ENCODE data around the gene VAMP8. TPM values are rescaled to one million over a fixed set of nuclear protein-coding genes. Genes with fewer than 3 reads are reported as not detected.
"Not testable (repeated sequence)": the region's sequence is repeated elsewhere in the genome, so short reads cannot be mapped to it uniquely, and the experiment has no call there.

The VAMP8 gene
- total RNA-seq (2014; rRNA removed; shearing (Covaris generic)), result 2.6 and 5.1 TPM in 2 replicates
- polyA plus RNA-seq (2015; cell fraction: cytosol; rRNA removed), result 5.5 and 8.9 TPM in 2 replicates
- polyA plus RNA-seq (2015; cell fraction: nucleus; rRNA removed), result 1.3 and 2.1 TPM in 2 replicates

- DNase-seq (ENCODE audit: low read depth), result no peak
These were observed at the start of gene VAMP8 for GRCh38 chr2:85577386-85578242. TSS of gene VAMP8 (plus strand) at chr2:85577586. CDS start at chr2:85577647, 61 bp downstream.

- DNase-seq (ENCODE audit: low read depth), result no peak
These were observed 49.6 kb upstream of the VAMP8 start for GRCh38 chr2:85527787-85528186.

GRCh38 chr2:85528355-85528754 is 49.0 kb upstream of the VAMP8 start:
- no peak for DNase-seq (ENCODE audit: low read depth)

DNA sequence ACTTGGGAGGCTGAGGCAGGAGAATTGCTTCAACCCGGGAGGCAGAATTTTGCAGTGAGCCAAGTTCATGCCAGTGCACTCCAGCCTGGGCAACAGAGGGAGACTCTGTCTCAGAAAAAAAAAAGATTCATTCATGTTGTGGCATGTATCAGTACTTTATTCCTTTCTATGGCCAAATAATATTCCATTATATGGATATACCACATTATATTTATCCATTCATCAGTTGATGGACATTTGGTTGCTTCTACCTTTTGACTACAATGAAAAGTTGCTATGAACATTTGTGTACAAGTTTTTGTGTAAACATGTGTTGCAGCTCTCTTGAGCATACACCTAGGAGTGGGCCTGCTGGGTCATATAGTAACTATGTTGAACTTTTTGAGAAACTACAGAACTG is 47.6 kb upstream of the VAMP8 start:
- DNase-seq (ENCODE audit: low read depth), result no peak

DNA sequence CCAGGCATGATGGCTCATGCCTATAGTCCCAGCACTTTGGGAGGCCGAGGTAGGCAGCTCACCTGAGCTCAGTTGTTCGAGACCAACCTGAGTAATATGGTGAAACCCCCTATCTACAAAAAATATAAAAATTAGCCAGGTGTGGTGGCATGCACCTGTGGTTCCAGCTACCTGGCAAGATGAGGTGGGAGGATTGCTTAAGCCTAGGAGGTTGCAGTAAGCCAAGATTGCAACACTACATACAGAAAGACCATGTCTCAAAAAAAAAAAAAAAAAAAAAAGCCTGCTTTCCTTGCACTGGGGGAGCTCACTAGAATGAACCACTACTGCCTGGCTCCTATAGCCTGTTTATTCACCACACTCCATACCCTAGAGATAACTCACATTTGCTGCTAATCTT is 45.8 kb upstream of the VAMP8 start:
- no peak for DNase-seq (ENCODE audit: low read depth)

DNA sequence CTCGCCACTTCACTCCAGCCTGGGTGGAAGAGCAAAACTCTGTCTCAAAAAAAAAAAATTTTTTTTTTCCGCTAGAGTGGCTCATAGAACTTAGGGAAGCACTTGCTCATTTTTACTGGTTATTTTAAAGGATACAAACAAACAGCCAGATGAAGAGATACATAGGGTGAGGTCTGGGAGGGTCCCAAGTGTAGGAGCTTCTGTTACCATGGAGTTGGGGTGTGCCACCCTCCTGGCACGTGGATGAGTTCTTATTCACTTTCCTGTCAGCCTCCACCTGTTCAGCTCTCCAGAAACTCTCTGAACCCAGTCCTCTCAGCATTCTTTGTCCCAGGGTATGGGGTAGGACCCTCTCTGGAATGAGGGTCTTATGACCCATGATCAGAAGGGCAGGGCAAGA is 43.3 kb upstream of the VAMP8 start:
- DNase-seq (ENCODE audit: low read depth), result no peak

DNA sequence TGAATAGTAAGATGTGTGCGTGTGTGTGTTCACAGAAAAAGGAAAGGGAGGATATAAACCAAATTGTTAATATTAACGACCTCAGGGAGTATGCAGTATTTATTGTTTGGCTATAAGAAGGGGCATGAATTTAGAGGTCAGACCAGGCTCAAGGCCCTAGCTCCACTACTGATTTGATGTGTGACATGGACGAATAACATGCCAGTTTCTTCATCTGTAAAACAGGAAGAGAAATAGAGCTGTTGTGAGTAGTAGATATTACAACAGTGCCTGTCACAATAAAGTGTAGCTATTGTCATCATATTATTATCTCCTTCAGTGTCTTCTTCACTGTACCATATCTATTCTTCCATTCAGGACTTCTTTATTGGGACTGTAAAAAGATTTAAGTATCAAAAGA is 42.5 kb upstream of the VAMP8 start:
- DNase-seq (ENCODE audit: low read depth), result no peak

DNA sequence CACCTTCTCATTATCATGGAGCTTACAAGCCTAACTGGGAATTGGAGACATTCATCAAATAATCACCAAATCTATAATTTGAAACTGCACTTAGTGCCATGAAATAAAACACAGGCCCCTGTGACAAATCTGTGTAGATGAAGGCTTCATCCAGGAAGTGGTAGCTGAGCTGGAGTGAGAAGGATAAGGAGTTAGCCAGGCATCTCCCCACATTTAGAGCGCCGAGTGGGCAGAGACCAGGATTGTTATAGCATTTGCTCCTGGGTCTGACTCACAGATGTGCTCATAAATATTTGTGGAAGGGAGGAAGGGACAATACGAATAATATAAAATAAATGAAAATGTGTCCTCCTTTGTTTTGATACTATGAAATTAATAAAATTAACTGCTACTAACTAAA is 40.9 kb upstream of the VAMP8 start:
- DNase-seq (ENCODE audit: low read depth), result peak; percentile 63

DNA sequence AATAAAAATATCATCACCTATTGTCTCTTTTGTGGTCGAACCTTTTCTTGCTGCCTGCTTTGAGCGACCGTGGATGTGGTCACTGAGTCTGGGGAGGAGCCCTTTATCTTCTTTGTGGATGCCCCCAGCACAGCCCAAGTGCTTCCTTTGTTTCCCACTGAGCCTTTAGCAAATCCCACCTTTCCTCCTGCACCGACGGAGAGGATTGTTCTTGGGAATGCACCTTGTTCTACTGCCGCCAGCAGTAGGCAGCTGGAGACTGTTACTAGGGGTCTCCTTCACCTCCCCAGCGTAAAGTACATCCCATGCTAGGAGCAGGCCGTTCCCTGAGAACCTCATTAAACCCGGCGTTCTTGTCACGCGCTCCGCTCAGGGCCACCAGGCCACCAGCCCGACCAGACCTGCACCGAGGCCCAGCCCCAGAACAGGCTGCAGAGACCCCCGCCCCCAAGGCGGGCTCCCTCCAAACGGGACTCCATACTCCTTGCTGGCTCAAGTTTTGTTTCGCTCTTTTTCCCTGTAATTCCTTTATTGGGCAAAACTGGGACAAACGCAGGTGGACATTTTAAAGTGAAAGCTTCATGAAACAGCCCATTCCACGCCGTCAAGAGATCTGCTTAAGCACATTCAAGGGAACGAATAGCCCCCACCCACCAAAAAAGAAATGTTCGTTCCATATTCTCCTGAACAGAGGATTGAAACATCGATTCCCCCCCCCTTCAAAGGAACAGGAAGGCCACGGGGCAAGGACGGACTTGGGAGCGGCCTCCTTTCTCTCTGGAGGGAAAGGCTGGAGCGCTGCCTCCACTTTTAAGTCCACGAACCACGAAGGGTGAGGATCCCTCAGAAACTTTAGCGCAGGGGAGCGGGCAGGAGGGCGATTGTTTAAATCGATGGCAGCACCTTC is 39.5 kb upstream of the VAMP8 start:
- DNase-seq (ENCODE audit: low read depth), result peak; percentile 52

DNA sequence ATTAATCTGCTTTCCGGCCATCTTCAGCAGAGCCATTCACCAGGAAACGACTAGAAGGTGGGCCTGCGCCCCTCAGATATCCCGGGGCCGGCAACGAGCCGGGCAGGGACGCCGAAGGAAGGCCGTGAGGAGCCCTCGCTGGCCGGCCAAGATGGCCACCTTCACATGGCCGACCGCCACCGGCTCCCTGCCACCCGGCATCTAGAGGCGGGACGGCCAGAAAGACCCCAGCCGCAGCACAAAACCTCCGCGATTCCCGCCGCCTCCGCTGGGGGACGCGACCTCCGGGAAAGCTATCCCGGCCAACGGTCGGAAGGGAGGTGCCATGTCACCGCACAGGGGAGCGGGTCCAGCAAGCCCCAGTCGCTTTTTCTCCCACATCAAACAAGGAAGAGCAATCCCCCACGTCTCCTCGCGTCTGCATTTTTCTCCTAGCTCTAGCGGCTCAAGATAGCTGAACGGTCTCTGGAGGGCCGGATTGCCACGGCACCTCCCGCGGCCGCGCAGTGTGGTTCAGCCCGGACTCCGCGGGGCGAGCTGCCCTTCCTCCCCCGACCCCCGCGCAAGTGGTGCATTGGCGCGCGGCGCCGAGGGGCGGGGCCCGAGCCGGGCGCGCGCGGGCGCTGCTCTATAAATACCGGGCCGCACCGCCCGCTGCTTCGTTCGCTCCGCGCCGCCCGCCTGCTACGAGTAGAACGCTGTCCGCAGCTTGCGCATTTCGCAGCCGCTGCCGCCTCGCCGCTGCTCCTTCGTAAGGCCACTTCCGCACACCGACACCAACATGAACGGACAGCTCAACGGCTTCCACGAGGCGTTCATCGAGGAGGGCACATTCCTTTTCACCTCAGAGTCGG is 38.7 kb upstream of the VAMP8 start, which contains the start of gene MAT2A:
MAT2A (plus strand) TSS at position 662 of the 854 bp plus-strand sequence; CDS start at position 782, 120 bp downstream.
- DNase-seq (ENCODE audit: low read depth), result peak; percentile 93

- peak; percentile 74 for DNase-seq (ENCODE audit: low read depth)
These were observed 37.8 kb upstream of the VAMP8 start for GRCh38 chr2:85539361-85540132.

DNA sequence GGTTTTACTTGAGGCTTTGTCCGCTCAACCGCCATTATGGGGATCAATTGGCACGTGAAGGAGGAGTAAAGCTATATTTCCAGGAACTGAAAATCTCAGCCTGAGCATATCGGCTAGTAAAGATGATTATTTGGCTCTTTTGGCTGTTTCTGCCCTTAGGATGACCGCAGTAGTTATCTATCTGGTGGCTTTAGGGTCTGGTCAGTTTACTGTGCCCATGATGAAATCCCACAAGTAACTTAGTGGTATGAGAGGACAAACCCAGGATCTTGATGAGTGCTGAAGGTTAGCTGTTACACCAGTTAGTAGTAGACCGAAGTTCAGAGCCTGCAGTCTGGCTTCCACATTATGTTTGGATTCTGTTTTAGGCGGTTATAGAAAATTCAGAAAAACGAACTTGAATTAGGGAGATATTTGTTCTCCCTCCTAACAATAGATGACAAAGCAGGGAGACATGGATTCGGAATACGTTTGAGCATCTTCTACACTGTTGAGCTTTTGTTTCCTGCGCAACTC is 37.2 kb upstream of the VAMP8 start:
- DNase-seq (ENCODE audit: low read depth), result peak; percentile 38

GRCh38 chr2:85541262-85541661 is 36.1 kb upstream of the VAMP8 start:
- DNase-seq (ENCODE audit: low read depth), result no peak

DNA sequence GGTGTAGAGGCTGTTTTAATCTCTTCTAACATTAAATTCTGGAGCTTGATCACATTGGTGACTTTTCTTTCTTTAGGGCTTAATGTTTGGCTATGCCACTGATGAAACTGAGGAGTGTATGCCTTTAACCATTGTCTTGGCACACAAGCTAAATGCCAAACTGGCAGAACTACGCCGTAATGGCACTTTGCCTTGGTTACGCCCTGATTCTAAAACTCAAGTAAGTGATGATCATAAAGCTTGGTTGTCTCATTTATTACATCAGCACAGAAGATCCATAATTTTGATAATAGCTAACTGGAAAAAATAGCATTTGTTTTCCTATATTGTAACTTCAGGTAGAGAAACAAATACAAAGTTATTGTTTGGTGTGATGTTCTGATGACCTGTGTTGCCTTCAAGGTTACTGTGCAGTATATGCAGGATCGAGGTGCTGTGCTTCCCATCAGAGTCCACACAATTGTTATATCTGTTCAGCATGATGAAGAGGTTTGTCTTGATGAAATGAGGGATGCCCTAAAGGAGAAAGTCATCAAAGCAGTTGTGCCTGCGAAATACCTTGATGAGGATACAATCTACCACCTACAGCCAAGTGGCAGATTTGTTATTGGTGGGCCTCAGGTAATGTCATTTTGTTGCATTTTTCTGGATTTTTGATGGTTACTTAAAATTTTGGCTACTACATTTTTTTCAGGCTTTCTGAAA is 35.5 kb upstream of the VAMP8 start:
- DNase-seq (ENCODE audit: low read depth), result no peak

- no peak for DNase-seq (ENCODE audit: low read depth)
These were observed 34.6 kb upstream of the VAMP8 start for GRCh38 chr2:85542777-85543176.

DNA sequence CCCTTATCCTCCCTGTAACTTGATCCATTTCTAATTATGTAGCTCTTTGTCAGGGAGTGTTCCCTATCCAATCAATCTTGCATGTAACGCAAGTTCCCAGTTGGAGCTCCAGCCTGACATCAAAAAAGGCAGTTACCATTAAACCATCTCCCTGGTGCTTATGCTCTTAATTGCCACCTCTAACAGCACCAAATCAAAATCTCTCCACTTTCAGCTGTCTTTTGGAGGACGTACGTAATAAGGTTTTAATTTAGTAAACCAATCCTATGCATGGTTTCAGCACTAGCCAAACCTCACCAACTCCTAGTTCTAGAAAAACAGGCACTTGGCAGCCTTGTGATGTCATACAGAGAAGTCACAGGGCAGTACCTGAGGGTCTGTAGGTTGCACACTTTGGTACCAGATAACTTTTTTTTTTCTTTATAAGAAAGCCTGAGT is 33.1 kb upstream of the VAMP8 start:
- not testable (repeated sequence) for DNase-seq (ENCODE audit: low read depth)

DNA sequence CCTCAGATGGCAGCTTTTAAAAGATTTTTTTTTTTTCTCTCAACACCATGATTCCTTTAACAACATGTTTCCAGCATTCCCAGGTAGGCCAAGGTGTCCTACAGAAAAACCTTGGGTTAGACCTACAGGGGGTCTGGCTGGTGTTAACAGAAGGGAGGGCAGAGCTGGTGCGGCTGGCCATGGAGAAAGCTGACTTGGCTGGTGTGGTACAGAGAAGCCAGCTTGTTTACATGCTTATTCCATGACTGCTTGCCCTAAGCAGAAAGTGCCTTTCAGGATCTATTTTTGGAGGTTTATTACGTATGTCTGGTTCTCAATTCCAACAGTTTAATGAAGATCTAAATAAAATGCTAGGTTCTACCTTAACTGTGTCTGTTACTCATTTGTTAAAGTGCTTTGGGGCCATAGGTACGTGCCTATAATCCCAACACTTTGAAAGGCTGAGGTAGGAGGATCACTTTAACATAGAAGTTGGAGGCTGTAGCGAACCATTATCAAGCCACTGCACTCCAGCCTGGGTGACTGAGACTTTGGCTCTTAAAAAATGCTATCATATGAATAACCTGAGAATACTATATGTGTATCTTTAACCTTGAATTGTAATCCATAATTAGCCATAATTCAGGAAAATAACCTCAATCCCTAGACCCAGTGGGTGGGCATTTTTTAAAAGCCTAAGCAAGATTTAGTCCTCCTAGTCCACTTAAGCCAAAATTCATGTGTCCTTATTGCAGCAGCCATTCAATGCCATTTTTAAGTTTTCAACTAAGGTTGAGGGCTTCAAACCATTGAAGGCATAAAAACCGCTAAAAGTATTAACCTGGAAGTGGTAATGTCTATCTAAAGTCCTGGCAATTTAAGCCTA is 32.2 kb upstream of the VAMP8 start:
- DNase-seq (ENCODE audit: low read depth), result not testable (repeated sequence)

GRCh38 chr2:85545780-85546240 is 31.6 kb upstream of the VAMP8 start:
- DNase-seq (ENCODE audit: low read depth), result peak; percentile 51

All from HT1080 (cell line).